ENCODE measurements around the gene C4orf50.

Gene C4orf50

DNA sequence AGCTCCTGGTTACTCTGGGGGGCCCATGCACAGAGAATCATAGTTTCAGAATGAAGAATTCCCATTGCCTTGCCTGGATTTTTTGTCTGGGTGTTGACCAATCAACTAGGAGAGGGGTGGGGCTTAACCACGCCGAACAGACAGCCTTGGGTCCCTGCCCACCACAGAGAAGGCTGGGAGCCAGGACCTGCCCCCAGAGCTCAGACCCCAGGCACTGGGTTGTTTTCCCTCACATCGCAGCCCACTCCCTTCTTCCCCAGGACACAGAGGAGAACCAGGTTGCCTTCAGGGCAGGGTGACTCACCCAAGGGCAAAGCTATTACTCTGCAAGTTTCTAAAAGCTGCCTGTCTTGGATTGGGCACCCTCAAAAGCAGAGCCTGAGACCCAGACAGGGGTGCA is 102.0 kb downstream of the C4orf50 start:
- no peaks in the 10 kb centered on the region for H3K9me3 ChIP-seq (replicated peaks; ENCODE audit: insufficient read depth, low read length)
- H3K27ac ChIP-seq (ENCODE audit: low read length) = no peak overlapping the region
- H3K36me3 ChIP-seq (replicated peaks; ENCODE audit: insufficient read depth, low read length) = no peaks in the 10 kb centered on the region
- H3F3A ChIP-seq (ENCODE audit: insufficient read depth, low read length) = no peaks in the 10 kb centered on the region
- H3K79me2 ChIP-seq (ENCODE audit: low read length) = no peaks in the 10 kb centered on the region
- H3K4me3 ChIP-seq (ENCODE audit: low read length) = no peak overlapping the region
- H3K4me1 ChIP-seq (ENCODE audit: low read length) = no peaks in the 10 kb centered on the region
- no peaks in the 10 kb centered on the region; the same call in 1 of the 2 replicates for H3K27me3 ChIP-seq (replicated peaks; ENCODE audit: insufficient read depth, low read length)
- H2AFZ ChIP-seq (ENCODE audit: low read length) = no peak overlapping the region
- TF ChIP-seq EZH2phosphoT487 (IDR thresholded peaks at IDR 0.05; ENCODE audit: low read length) = no peak
- no peak overlapping the region for H3K4me2 ChIP-seq (ENCODE audit: low read depth, low read length)
- H4K20me1 ChIP-seq (ENCODE audit: insufficient read depth, low read length) = no peaks in the 10 kb centered on the region
- no peaks in the 10 kb centered on the region for H3K9me2 ChIP-seq (replicated peaks; ENCODE audit: insufficient read depth, low read length)
- DNase-seq = no peak
- H3K9ac ChIP-seq (ENCODE audit: low read length) = no peak overlapping the region

DNA sequence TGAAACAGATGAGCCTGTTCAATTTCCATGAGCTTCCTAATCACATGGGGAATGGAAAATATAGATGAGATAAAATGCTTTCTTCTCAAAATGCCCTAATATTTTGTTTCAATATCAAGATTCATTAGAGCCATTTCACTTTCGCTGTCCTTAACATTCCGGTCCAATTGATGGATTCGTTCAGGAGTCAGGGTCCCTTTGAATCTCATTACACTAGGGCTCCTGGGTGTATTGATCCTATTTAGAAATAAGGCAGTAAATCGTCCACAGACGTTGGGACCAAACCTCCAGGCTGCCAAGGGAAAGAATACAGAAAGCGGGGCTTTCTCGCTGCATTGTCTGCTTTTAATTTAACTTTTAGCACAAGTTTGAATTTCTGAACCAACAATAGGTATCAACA is 104.8 kb downstream of the C4orf50 start:
- no peaks in the 10 kb centered on the region for H4K20me1 ChIP-seq (ENCODE audit: insufficient read depth, low read length)
- H3K79me2 ChIP-seq (ENCODE audit: low read length) = no peaks in the 10 kb centered on the region
- no peak overlapping the region for H3K4me2 ChIP-seq (ENCODE audit: low read depth, low read length)
- H3K27me3 ChIP-seq (replicated peaks; ENCODE audit: insufficient read depth, low read length) = no peaks in the 10 kb centered on the region; the same call in 1 of the 2 replicates
- H3F3A ChIP-seq (ENCODE audit: insufficient read depth, low read length) = no peaks in the 10 kb centered on the region
- no peak overlapping the region for H3K9ac ChIP-seq (ENCODE audit: low read length)
- H3K9me3 ChIP-seq (replicated peaks; ENCODE audit: insufficient read depth, low read length) = no peaks in the 10 kb centered on the region
- H3K4me1 ChIP-seq (ENCODE audit: low read length) = no peaks in the 10 kb centered on the region
- no peaks in the 10 kb centered on the region for H3K9me2 ChIP-seq (replicated peaks; ENCODE audit: insufficient read depth, low read length)
- H2AFZ ChIP-seq (ENCODE audit: low read length) = no peak overlapping the region
- DNase-seq = no peak
- H3K27ac ChIP-seq (ENCODE audit: low read length) = no peak overlapping the region
- TF ChIP-seq EZH2phosphoT487 (IDR thresholded peaks at IDR 0.05; ENCODE audit: low read length) (no peak), EZH2 (optimal IDR thresholded peaks at IDR 0.05; ENCODE audit: low read depth, low read length) (no peak)
- TF ChIP-seq, protein P1, sequence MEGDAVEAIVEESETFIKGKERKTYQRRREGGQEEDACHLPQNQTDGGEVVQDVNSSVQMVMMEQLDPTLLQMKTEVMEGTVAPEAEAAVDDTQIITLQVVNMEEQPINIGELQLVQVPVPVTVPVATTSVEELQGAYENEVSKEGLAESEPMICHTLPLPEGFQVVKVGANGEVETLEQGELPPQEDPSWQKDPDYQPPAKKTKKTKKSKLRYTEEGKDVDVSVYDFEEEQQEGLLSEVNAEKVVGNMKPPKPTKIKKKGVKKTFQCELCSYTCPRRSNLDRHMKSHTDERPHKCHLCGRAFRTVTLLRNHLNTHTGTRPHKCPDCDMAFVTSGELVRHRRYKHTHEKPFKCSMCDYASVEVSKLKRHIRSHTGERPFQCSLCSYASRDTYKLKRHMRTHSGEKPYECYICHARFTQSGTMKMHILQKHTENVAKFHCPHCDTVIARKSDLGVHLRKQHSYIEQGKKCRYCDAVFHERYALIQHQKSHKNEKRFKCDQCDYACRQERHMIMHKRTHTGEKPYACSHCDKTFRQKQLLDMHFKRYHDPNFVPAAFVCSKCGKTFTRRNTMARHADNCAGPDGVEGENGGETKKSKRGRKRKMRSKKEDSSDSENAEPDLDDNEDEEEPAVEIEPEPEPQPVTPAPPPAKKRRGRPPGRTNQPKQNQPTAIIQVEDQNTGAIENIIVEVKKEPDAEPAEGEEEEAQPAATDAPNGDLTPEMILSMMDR (IDR thresholded peaks at IDR 0.05; ENCODE audit: low read length) = no peak
- H3K36me3 ChIP-seq (replicated peaks; ENCODE audit: insufficient read depth, low read length) = no peaks in the 10 kb centered on the region
- no peak overlapping the region for H3K4me3 ChIP-seq (ENCODE audit: low read length)

DNA sequence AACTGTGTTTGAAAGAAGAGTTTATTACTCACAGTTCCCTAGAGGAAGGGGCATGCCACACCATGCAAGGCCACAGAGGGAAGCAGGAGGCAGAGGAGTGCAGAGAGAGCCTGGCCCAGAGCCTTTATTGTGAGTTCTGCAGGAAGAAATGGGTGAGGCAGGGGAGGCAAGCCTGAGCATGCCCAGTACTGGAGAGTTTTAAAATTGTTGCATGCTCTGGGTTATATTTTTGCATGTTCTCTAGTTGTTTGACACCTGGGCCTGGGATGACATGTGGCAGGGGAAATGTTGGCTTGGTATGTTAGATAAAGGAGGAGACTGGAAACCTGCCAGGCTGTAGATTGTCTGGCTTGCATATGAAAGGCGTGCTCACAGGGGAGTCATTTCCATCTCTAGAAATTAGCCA is 105.6 kb downstream of the C4orf50 start:
- H3K9me2 ChIP-seq (replicated peaks; ENCODE audit: insufficient read depth, low read length) = no peaks in the 10 kb centered on the region
- no peaks in the 10 kb centered on the region for H3K36me3 ChIP-seq (replicated peaks; ENCODE audit: insufficient read depth, low read length)
- no peak overlapping the region for H3K4me2 ChIP-seq (ENCODE audit: low read depth, low read length)
- H3K9ac ChIP-seq (ENCODE audit: low read length) = no peak overlapping the region
- no peaks in the 10 kb centered on the region for H3K4me1 ChIP-seq (ENCODE audit: low read length)
- no peak overlapping the region for H3K27ac ChIP-seq (ENCODE audit: low read length)
- H2AFZ ChIP-seq (ENCODE audit: low read length) = no peak overlapping the region
- H3K27me3 ChIP-seq (replicated peaks; ENCODE audit: insufficient read depth, low read length) = no peaks in the 10 kb centered on the region
- no peaks in the 10 kb centered on the region for H3K9me3 ChIP-seq (replicated peaks; ENCODE audit: insufficient read depth, low read length)
- H3F3A ChIP-seq (ENCODE audit: insufficient read depth, low read length) = no peaks in the 10 kb centered on the region
- no peak for TF ChIP-seq EZH2 (optimal IDR thresholded peaks at IDR 0.05; ENCODE audit: low read depth, low read length)
- TF ChIP-seq, protein P1 (IDR thresholded peaks at IDR 0.05; ENCODE audit: low read length) = no peak
- TF ChIP-seq EZH2phosphoT487 (IDR thresholded peaks at IDR 0.05; ENCODE audit: low read length) = no peak
- H3K4me3 ChIP-seq (ENCODE audit: low read length) = no peak overlapping the region
- DNase-seq = no peak
- H3K79me2 ChIP-seq (ENCODE audit: low read length) = no peaks in the 10 kb centered on the region
- H4K20me1 ChIP-seq (ENCODE audit: insufficient read depth, low read length) = no peaks in the 10 kb centered on the region

DNA sequence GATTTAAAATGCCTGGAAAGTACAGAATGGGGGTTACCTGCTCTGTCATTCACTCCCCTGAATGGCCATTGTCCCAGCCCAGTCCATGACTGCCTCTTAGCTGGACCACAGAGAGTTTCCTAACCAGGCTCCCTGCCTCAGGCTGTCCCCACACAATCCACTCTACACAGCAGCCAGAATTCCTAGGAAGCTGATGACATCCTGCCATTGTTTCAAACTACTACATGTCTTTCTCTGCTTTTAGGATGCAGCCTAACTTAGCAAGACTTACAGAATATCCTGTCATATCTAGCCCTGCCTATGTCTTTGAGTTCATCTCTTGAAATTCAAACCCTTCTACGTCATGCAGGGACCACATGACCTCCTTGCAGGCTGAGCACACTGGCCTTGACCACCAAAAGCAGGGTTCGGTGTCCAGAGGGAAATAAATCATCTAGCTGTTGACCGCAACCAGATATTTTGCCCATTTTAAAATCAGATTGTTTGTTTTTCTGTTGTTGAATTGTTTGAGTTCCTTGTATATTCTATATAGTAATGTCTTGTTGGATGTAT is 109.3 kb downstream of the C4orf50 start:
- H3K4me1 ChIP-seq (ENCODE audit: low read length) = no peaks in the 10 kb centered on the region
- H3K4me2 ChIP-seq (ENCODE audit: low read depth, low read length) = no peak overlapping the region
- H3K9ac ChIP-seq (ENCODE audit: low read length) = no peak overlapping the region
- DNase-seq = no peak
- H3F3A ChIP-seq (ENCODE audit: insufficient read depth, low read length) = no peaks in the 10 kb centered on the region
- H3K9me2 ChIP-seq (replicated peaks; ENCODE audit: insufficient read depth, low read length) = no peaks in the 10 kb centered on the region
- no peak overlapping the region for H3K4me3 ChIP-seq (ENCODE audit: low read length)
- no peak overlapping the region for H3K27ac ChIP-seq (ENCODE audit: low read length)
- H3K27me3 ChIP-seq (replicated peaks; ENCODE audit: insufficient read depth, low read length) = no peaks in the 10 kb centered on the region
- H3K36me3 ChIP-seq (replicated peaks; ENCODE audit: insufficient read depth, low read length) = no peaks in the 10 kb centered on the region
- H4K20me1 ChIP-seq (ENCODE audit: insufficient read depth, low read length) = no peaks in the 10 kb centered on the region
- no peak overlapping the region for H2AFZ ChIP-seq (ENCODE audit: low read length)
- no peak for TF ChIP-seq EZH2phosphoT487 (IDR thresholded peaks at IDR 0.05; ENCODE audit: low read length)
- no peak for TF ChIP-seq EZH2 (optimal IDR thresholded peaks at IDR 0.05; ENCODE audit: low read depth, low read length)
- TF ChIP-seq, protein P1 (IDR thresholded peaks at IDR 0.05; ENCODE audit: low read length) = no peak
- H3K9me3 ChIP-seq (replicated peaks; ENCODE audit: insufficient read depth, low read length) = no peaks in the 10 kb centered on the region
- H3K79me2 ChIP-seq (ENCODE audit: low read length) = no peaks in the 10 kb centered on the region
